K562 (cell line): ENCODE data around the gene HCAR2. TPM values are rescaled to one million over a fixed set of nuclear protein-coding genes. Genes with fewer than 3 reads are reported as not detected.

ENCODE experiments used
- ATAC-seq: fragments of 200-7000 bp; cut with Tn5 transposase; 3 replicates; pipeline ENCODE4 v1.9.1; 2020; ENCODE audit warnings: moderate library complexity
- BruUV-seq: library from RNA; stranded (reverse); fragments of 400-500 nt; replicated peaks from 2 replicates; lab custom pipeline; 2021; lab: Mats Ljungman, UMichigan
- CTCF ChIA-PET: fragments of 300-600 bp; formaldehyde crosslinking; extraction: SDS; loops from one replicate; lab custom pipeline; 2021; ENCODE audit warnings: low intra/inter-chr PET ratio; lab: Yijun Ruan, JAX
- POLR2A ChIA-PET: fragments of 300-600, 350-650 bp; sonication (Branson Sonifier 250); formaldehyde crosslinking; extraction: SDS; loops from one replicate; lab custom pipeline; 2021; ENCODE audit warnings: antibody characterized with exemption, inconsistent platforms; lab: Yijun Ruan, JAX
- DNase-seq, 4 experiments: peaks; one replicate each; pipeline versions ENCODE4 v3.0.0 to v3.0.0-alpha.2; 2011 to 2018; ENCODE audit warnings: low spot score in 3 of 4, mixed read lengths in 3 of 4; ENCODE audit errors: extremely low read depth in 1 of 4
- FAIRE-seq: peaks from 2 replicates; lab custom pipeline; 2011; peaks lifted over from hg19 to GRCh38; lab: Jason Lieb, UNC
- H2AFZ ChIP-seq: 2 replicates; pipeline ENCODE4 v1.6.0; 2011; ENCODE audit warnings: low read depth, low read length, control low read depth, inconsistent platforms
- H3K27ac ChIP-seq: fragments of 200-600 bp; 3 replicates; pipeline ENCODE4 v1.8.0; 2011; ENCODE audit warnings: low read depth, mild to moderate bottlenecking, control low read depth, inconsistent platforms, low read length, moderate library complexity, mixed read lengths; ENCODE audit errors: extremely low read depth
- H3K27me3 ChIP-seq, 2 experiments: fragments of 300-600 bp in 1 of 2; 2 replicates in 1 of 2; 3 replicates in 1 of 2; pipeline versions ENCODE4 v1.6.0 to v1.8.0; 2011; ENCODE audit warnings: inconsistent platforms in 2 of 2, low read length in 2 of 2, mild to moderate bottlenecking in 1 of 2, mixed read lengths in 1 of 2, moderate library complexity in 1 of 2; ENCODE audit not compliant: control insufficient read depth in 2 of 2, insufficient read depth in 2 of 2
- H3K36me3 ChIP-seq: fragments of 300-600 bp; 3 replicates; pipeline ENCODE4 v1.8.0; 2011; ENCODE audit warnings: mild to moderate bottlenecking, low read length, inconsistent platforms; ENCODE audit not compliant: control insufficient read depth, insufficient read depth
- H3K4me1 ChIP-seq, 2 experiments: fragments of 200-600 bp in 1 of 2; replicated peaks in 1 of 2; 2 replicates in 1 of 2; 3 replicates in 1 of 2; pipeline versions ENCODE4 v1.5.1 to v1.8.0; 2011; ENCODE audit warnings: inconsistent platforms in 2 of 2, low read length in 2 of 2, mild to moderate bottlenecking in 1 of 2, mixed read lengths in 1 of 2, moderate library complexity in 1 of 2; ENCODE audit not compliant: control insufficient read depth in 2 of 2, insufficient read depth in 2 of 2
- H3K4me2 ChIP-seq: 2 replicates; pipeline ENCODE4 v1.6.1; 2011; ENCODE audit warnings: low read length, control low read depth, inconsistent platforms, mixed read lengths; ENCODE audit not compliant: insufficient read depth
- H3K4me3 ChIP-seq: fragments of 200-600 bp; sonication (generic), shearing (Covaris generic); 2 replicates; pipeline ENCODE4 v1.5.1; 2016; ENCODE audit warnings: control low read depth, inconsistent platforms
- H3K79me2 ChIP-seq: fragments of 200-600 bp; 3 replicates; pipeline ENCODE4 v1.8.0; 2011; ENCODE audit warnings: low read length, inconsistent platforms; ENCODE audit not compliant: control insufficient read depth, insufficient read depth
- H3K9ac ChIP-seq, 2 experiments: 2 replicates each; pipeline versions ENCODE4 v1.6.0 to v1.6.1; 2011; ENCODE audit warnings: low read depth in 2 of 2, low read length in 2 of 2, control low read depth in 1 of 2, inconsistent platforms in 1 of 2, mild to moderate bottlenecking in 1 of 2, mixed read lengths in 1 of 2; ENCODE audit not compliant: insufficient read depth in 1 of 2
- H3K9me1 ChIP-seq: one replicate; pipeline ENCODE4 v1.6.0; 2011; ENCODE audit warnings: inconsistent platforms, mild to moderate bottlenecking, low read length, moderate library complexity; ENCODE audit not compliant: control insufficient read depth, insufficient read depth
- H3K9me3 ChIP-seq: replicated peaks from 2 replicates; pipeline ENCODE4 v1.5.1; 2011; ENCODE audit warnings: low read depth, low read length, inconsistent platforms; ENCODE audit not compliant: control insufficient read depth, insufficient read depth
- H4K20me1 ChIP-seq: replicated peaks from 2 replicates; pipeline ENCODE4 v1.6.1; 2011; ENCODE audit warnings: low read length, inconsistent platforms, mixed read lengths; ENCODE audit not compliant: control insufficient read depth, insufficient read depth
- ATF7 ChIP-seq: fragments of 450-650 bp; IDR thresholded peaks from 2 replicates; pipeline ENCODE4 v1.7.1; 2014; ENCODE audit warnings: mild to moderate bottlenecking, moderate library complexity
- BDP1 ChIP-seq: IDR thresholded peaks from 3 replicates; pipeline ENCODE4 v1.6.1; 2011; ENCODE audit not compliant: insufficient read length, insufficient read depth
- CGGBP1 ChIP-seq: fragments of 250-450 bp; sonication (Bioruptor Pico); IDR thresholded peaks from 2 replicates; pipeline ENCODE4 v1.9.0; 2021; ENCODE audit warnings: mild to moderate bottlenecking
- HMGXB4 ChIP-seq: sonication (generic); formaldehyde crosslinking; IDR thresholded peaks from 2 replicates; pipeline ENCODE4 v1.8.1; 2023; ENCODE audit warnings: mild to moderate bottlenecking, missing genetic modification reagents
- HNRNPH1 ChIP-seq: fragments of 200-400 bp; formaldehyde crosslinking; optimal IDR thresholded peaks from 2 replicates; pipeline ENCODE3; 2017; ENCODE audit warnings: low read depth, mild to moderate bottlenecking, low read length, moderate library complexity
- JUNB ChIP-seq: fragments of 450-650 bp; formaldehyde crosslinking; conservative IDR thresholded peaks from 2 replicates; pipeline ENCODE4 v1.4.0; 2020; ENCODE audit warnings: mild to moderate bottlenecking
- KLF6 ChIP-seq: fragments of 250-450 bp; sonication (Bioruptor Pico); IDR thresholded peaks from 2 replicates; pipeline ENCODE4 v1.4.0; 2020; ENCODE audit warnings: mild to moderate bottlenecking, moderate library complexity, borderline replicate concordance
- MAFF ChIP-seq: IDR thresholded peaks from 2 replicates; pipeline ENCODE4 v1.6.1; 2012; ENCODE audit warnings: low read length, improper control_type of control experiment
- NEUROD1 ChIP-seq: fragments of 150-350 bp; IDR thresholded peaks from 2 replicates; pipeline ENCODE4 v1.6.1; 2014; ENCODE audit warnings: borderline replicate concordance, low read length, low read depth; ENCODE audit not compliant: partially characterized antibody
- NR2C1 ChIP-seq, 2 experiments: fragments of 450-650 bp; IDR thresholded peaks; 2 replicates each; pipeline ENCODE4 v1.6.1; 2017; ENCODE audit warnings: mild to moderate bottlenecking in 2 of 2, antibody characterized with exemption in 1 of 2, inconsistent platforms in 1 of 2, missing compliant biosample characterization in 1 of 2, missing genetic modification characterization in 1 of 2
- POLR2H ChIP-seq: IDR thresholded peaks from 2 replicates; pipeline ENCODE4 v1.6.1; 2016; ENCODE audit warnings: missing genetic modification characterization, low read depth, mild to moderate bottlenecking, control low read depth, missing compliant biosample characterization, moderate library complexity
- RBM14 ChIP-seq: fragments of 200-400 bp; formaldehyde crosslinking; IDR thresholded peaks from 2 replicates; pipeline ENCODE4 v1.6.1; 2018; ENCODE audit warnings: low read depth, mild to moderate bottlenecking, low read length, moderate library complexity, borderline replicate concordance; ENCODE audit not compliant: insufficient read depth
- SAFB2 ChIP-seq: fragments of 200-400 bp; formaldehyde crosslinking; IDR thresholded peaks from 2 replicates; pipeline ENCODE4 v1.6.1; 2018; ENCODE audit warnings: borderline replicate concordance, low read length, low read depth, moderate library complexity; ENCODE audit not compliant: severe bottlenecking
- SMC3 ChIP-seq: conservative IDR thresholded peaks from 2 replicates; pipeline ENCODE4 v1.6.1; 2011; ENCODE audit warnings: low read depth, low read length, improper control_type of control experiment; ENCODE audit not compliant: insufficient read depth
- SRSF7 ChIP-seq: fragments of 200-400 bp; formaldehyde crosslinking; optimal IDR thresholded peaks from 2 replicates; pipeline ENCODE3; 2017; ENCODE audit warnings: mild to moderate bottlenecking, low read depth, low read length
- USF2 ChIP-seq: sonication (generic); formaldehyde crosslinking; IDR thresholded peaks from 2 replicates; pipeline ENCODE4 v1.5.0; 2020; ENCODE audit warnings: missing genetic modification reagents
- ZNF133 ChIP-seq: fragments of 250-450 bp; sonication (Bioruptor Pico); IDR thresholded peaks from 2 replicates; pipeline ENCODE4 v1.4.0; 2020; ENCODE audit warnings: mild to moderate bottlenecking
- ZNF354B ChIP-seq: fragments of 250-450 bp; sonication (Bioruptor Pico); IDR thresholded peaks from 2 replicates; pipeline ENCODE4 v1.4.0; 2020
- ZNF766 ChIP-seq: fragments of 200-800 bp; sonication (Bioruptor generic); conservative IDR thresholded peaks from 2 replicates; pipeline ENCODE4 v1.6.1; 2016; ENCODE audit warnings: missing genetic modification characterization, missing compliant biosample characterization
- WGBS: fragments of 100-300 bp; shearing (Covaris generic); methylation state at CpG from one replicate; pipeline ENCODE4 v1.1.6; 2016; ENCODE audit warnings: low coverage, mixed read lengths; ENCODE audit not compliant: insufficient coverage; ENCODE audit errors: missing lambda C conversion rate; 5-methylcytosine and 5-hydroxymethylcytosine counted together
- in situ Hi-C: fragments of 300-500 bp; cut with MboI; formaldehyde crosslinking; loops from 4 replicates; pipeline ENCODE4 v1.15.0; 2018; ENCODE audit warnings: inconsistent platforms, mixed read lengths
- intact Hi-C: fragments of 100-400 bp; cut with micrococcal nuclease; formaldehyde crosslinking; loops from 2 replicates; pipeline ENCODE4 v1.14.2; 2022
- polyA plus RNA-seq, 8 experiments: library from polyadenylated mRNA; depleted of rRNA in 4 of 8; stranded (reverse) in 5 of 8; unstranded in 3 of 8; fragments of >200 nt; fragmentation: Nextera tagmentation in 2 of 8; fragmentation: Illumina TruSeq in 1 of 8; extraction: Ambion mirVana in 2 of 8; extraction: Trizol in 1 of 8; gene quantifications; 2 replicates each; pipeline versions ENCODE4 v1.2.1 to v1.2.3, GENCODE V29; 2011 to 2014; ENCODE audit warnings: inconsistent platforms in 1 of 8, missing spikeins in 1 of 8
- total RNA-seq, 7 experiments: library from RNA; depleted of rRNA in 6 of 7; stranded (reverse); fragments of >200 nt in 6 of 7; fragmentation: Illumina TruSeq in 2 of 7; extraction: Trizol in 2 of 7; gene quantifications; 2 replicates each; pipeline versions ENCODE4 v1.2.1 to v1.2.3, GENCODE V29; 2011 to 2021; ENCODE audit warnings: low replicate concordance in 1 of 7

HCAR2 gene
- total and polyA plus RNA-seq, 9 of the 15 experiments (the other 6 are each of a cell fraction or from before 2014, with no cell fraction given): not detected

- H4K20me1 ChIP-seq: no peaks in the 10 kb centered on the region
- H3K9me1 ChIP-seq: no peaks in the 10 kb centered on the region
- WGBS: 8% methylated on average over 5 of the region's 5 CpGs
- FAIRE-seq (no peak), ATAC-seq (no peak), DNase-seq (no peak)
- H3K9me3 ChIP-seq: no peaks in the 10 kb centered on the region
- H3K27ac ChIP-seq: no peak overlapping the region
- no peaks in the 10 kb centered on the region; a peak in 1 of 5 replicates for H3K4me1 ChIP-seq
- ChIA-PET POLR2A (no interaction called here), CTCF (interaction anchor here (0.7 kb wide), 1 partner anchor 16 kb away, joined by 3 read pairs; no protein-coding TSS in a partner anchor)
- intact Hi-C loops: no loop called here
- H3K4me3 ChIP-seq: no peak overlapping the region
- no TSS peak for BruUV-seq
- peaks cover 8 to 29% of the 10 kb centered on the region in 2 experiments; a peak in 4 of 5 replicates for H3K27me3 ChIP-seq
- H3K4me2 ChIP-seq: no peak overlapping the region
- H2AFZ ChIP-seq: no peak overlapping the region
- no peaks in the 10 kb centered on the region for H3K36me3 ChIP-seq
- no peaks in the 10 kb centered on the region for H3K79me2 ChIP-seq
- in situ Hi-C loops: no loop called here
- no peak overlapping the region; a peak in 1 of 4 replicates for H3K9ac ChIP-seq
- no peak for TF ChIP-seq NEUROD1
- no peak for TF ChIP-seq KLF6 (CRISPR knock-in tag)
- TF ChIP-seq NR2C1 (IDR thresholded peaks at IDR 0.05): no peak
- TF ChIP-seq NR2C1 (tag; IDR thresholded peaks at IDR 0.05): no peak
- TF ChIP-seq BDP1: no peak
- TF ChIP-seq ZNF133 (CRISPR knock-in tag): no peak
- TF ChIP-seq HNRNPH1: no peak
- no peak for TF ChIP-seq POLR2H (tag)
- TF ChIP-seq HMGXB4 (CRISPR knock-in tag): no peak
- no peak for TF ChIP-seq ZNF766
- no peak for TF ChIP-seq ATF7
- TF ChIP-seq USF2 (CRISPR knock-in tag): no peak
- no peak for TF ChIP-seq SMC3
- TF ChIP-seq CGGBP1 (CRISPR knock-in tag): no peak
- no peak for TF ChIP-seq SAFB2
- TF ChIP-seq JUNB: no peak
- no peak for TF ChIP-seq SRSF7
- TF ChIP-seq ZNF354B (CRISPR knock-in tag): no peak
- no peak for TF ChIP-seq MAFF
- TF ChIP-seq RBM14: no peak
Measured at GRCh38 chr12:122687086-122687485, 16.1 kb downstream of the HCAR2 start.
